Measurements from ENCODE around the gene MSL1.

The MSL1 gene

GRCh38 chr17:40179923-40180659 is 58.3 kb downstream of the MSL1 start (continued):
- no peak for TF ChIP-seq ZNF518A (tag by site-specific recombination; conservative IDR thresholded peaks at IDR 0.05; ENCODE audit: low read depth)
- peak; percentile 39; the same call in 1 of the 2 replicates for TF ChIP-seq SP7 (tag by site-specific recombination; IDR thresholded peaks at IDR 0.05)
- TF ChIP-seq, protein P1, sequence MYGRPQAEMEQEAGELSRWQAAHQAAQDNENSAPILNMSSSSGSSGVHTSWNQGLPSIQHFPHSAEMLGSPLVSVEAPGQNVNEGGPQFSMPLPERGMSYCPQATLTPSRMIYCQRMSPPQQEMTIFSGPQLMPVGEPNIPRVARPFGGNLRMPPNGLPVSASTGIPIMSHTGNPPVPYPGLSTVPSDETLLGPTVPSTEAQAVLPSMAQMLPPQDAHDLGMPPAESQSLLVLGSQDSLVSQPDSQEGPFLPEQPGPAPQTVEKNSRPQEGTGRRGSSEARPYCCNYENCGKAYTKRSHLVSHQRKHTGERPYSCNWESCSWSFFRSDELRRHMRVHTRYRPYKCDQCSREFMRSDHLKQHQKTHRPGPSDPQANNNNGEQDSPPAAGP (tag by site-specific recombination; IDR thresholded peaks at IDR 0.05): peak; percentile 57; the same call in 1 of the 2 replicates

- TF ChIP-seq SETDB1 (IDR thresholded peaks at IDR 0.05; ENCODE audit: insufficient read length, low read length) (no peak), KLF1 (tag by site-specific recombination; IDR thresholded peaks at IDR 0.05) (peak; percentile 46), ZSCAN5A (tag by site-specific recombination; IDR thresholded peaks at IDR 0.05) (no peak), SP7 (tag by site-specific recombination; IDR thresholded peaks at IDR 0.05) (no peak), ZNF133 (tag by site-specific recombination; IDR thresholded peaks at IDR 0.05) (no peak)
- TF ChIP-seq, protein P2, sequence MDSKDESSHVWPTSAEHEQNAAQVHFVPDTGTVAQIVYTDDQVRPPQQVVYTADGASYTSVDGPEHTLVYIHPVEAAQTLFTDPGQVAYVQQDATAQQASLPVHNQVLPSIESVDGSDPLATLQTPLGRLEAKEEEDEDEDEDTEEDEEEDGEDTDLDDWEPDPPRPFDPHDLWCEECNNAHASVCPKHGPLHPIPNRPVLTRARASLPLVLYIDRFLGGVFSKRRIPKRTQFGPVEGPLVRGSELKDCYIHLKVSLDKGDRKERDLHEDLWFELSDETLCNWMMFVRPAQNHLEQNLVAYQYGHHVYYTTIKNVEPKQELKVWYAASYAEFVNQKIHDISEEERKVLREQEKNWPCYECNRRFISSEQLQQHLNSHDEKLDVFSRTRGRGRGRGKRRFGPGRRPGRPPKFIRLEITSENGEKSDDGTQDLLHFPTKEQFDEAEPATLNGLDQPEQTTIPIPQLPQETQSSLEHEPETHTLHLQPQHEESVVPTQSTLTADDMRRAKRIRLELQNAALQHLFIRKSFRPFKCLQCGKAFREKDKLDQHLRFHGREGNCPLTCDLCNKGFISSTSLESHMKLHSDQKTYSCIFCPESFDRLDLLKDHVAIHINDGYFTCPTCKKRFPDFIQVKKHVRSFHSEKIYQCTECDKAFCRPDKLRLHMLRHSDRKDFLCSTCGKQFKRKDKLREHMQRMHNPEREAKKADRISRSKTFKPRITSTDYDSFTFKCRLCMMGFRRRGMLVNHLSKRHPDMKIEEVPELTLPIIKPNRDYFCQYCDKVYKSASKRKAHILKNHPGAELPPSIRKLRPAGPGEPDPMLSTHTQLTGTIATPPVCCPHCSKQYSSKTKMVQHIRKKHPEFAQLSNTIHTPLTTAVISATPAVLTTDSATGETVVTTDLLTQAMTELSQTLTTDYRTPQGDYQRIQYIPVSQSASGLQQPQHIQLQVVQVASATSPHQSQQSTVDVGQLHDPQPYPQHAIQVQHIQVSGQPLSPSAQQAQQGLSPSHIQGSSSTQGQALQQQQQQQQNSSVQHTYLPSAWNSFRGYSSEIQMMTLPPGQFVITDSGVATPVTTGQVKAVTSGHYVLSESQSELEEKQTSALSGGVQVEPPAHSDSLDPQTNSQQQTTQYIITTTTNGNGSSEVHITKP (tag by site-specific recombination; IDR thresholded peaks at IDR 0.05): no peak
- no peaks in the 10 kb centered on the region for H3K9me3 ChIP-seq (ENCODE audit: control insufficient read depth, insufficient read depth, low read depth, low read length)
- H3K27ac ChIP-seq (ENCODE audit: extremely low read depth, low read depth, low read length): no peak overlapping the region
- H3K4me1 ChIP-seq (ENCODE audit: control insufficient read depth, insufficient read depth, low read length): peaks cover 9% of the 10 kb centered on the region
- no peak overlapping the region for H3K4me3 ChIP-seq (ENCODE audit: low read depth, low read length)
- CTCF ChIA-PET: interaction anchor here (0.6 to 2.7 kb wide), 8 partner anchors 11 to 192 kb away, joined by 3 to 32 read pairs (median 5); no protein-coding TSS in a partner anchor
- POLR2A ChIA-PET: interaction anchor here (1.0 to 1.5 kb wide), 3 partner anchors 13 to 1508 kb away, joined by 3 to 5 read pairs (median 3); partner anchors contain the start of gene EIF1
- peaks cover 7 to 26% of the 10 kb centered on the region in 2 experiments for H3K36me3 ChIP-seq (ENCODE audit: control insufficient read depth in 2 of 2, insufficient read depth in 1 of 2, low read length in 2 of 2)
Measured at GRCh38 chr17:40180694-40181093, 58.9 kb downstream of the MSL1 start.

GRCh38 chr17:40181205-40181604 is 59.4 kb downstream of the MSL1 start:
- no peak for TF ChIP-seq KLF7 (tag by site-specific recombination; IDR thresholded peaks at IDR 0.05; ENCODE audit: borderline replicate concordance)
- TF ChIP-seq ZIC2 (tag by site-specific recombination; IDR thresholded peaks at IDR 0.05): no peak
- peaks cover 9% of the 10 kb centered on the region for H3K4me1 ChIP-seq (ENCODE audit: control insufficient read depth, insufficient read depth, low read length)
- peaks cover 7 to 21% of the 10 kb centered on the region in 2 experiments for H3K36me3 ChIP-seq (ENCODE audit: control insufficient read depth in 2 of 2, insufficient read depth in 1 of 2, low read length in 2 of 2)
- ChIA-PET POLR2A (no interaction called here), CTCF (interaction anchor here (0.8 to 3.1 kb wide), 6 partner anchors 11 to 105 kb away, joined by 3 to 15 read pairs (median 6); no protein-coding TSS in a partner anchor)
- H3K9me3 ChIP-seq (ENCODE audit: control insufficient read depth, insufficient read depth, low read depth, low read length): no peaks in the 10 kb centered on the region
- H3K27ac ChIP-seq (ENCODE audit: extremely low read depth, low read depth, low read length): no peak overlapping the region
- H3K4me3 ChIP-seq (ENCODE audit: low read depth, low read length): no peak overlapping the region

Measured in HEK293 (cell line).